Peyer's patch (tissue), 4 donors: ENCODE measurements around the gene SLC66A3.

Experiments
- POLR2A ChIP-seq, 2 donors: fragments of 450-650 bp; IDR thresholded peaks; one replicate each; pipeline ENCODE4 v1.5.1; 2017; ENCODE audit warnings: antibody characterized with exemption in 2 of 2, mild to moderate bottlenecking in 2 of 2, moderate library complexity in 2 of 2
- TF ChIP-seq, protein P1 (sequence below), 6 experiments: fragments of 450-650 bp in 4 of 6; fragments of 200-600 bp in 2 of 6; sonication (generic) in 1 of 6; IDR thresholded peaks; one replicate each; pipeline ENCODE4 v1.5.1; 2017 to 2019; ENCODE audit warnings: antibody characterized with exemption in 6 of 6, mild to moderate bottlenecking in 3 of 6, moderate library complexity in 1 of 6

DNA sequence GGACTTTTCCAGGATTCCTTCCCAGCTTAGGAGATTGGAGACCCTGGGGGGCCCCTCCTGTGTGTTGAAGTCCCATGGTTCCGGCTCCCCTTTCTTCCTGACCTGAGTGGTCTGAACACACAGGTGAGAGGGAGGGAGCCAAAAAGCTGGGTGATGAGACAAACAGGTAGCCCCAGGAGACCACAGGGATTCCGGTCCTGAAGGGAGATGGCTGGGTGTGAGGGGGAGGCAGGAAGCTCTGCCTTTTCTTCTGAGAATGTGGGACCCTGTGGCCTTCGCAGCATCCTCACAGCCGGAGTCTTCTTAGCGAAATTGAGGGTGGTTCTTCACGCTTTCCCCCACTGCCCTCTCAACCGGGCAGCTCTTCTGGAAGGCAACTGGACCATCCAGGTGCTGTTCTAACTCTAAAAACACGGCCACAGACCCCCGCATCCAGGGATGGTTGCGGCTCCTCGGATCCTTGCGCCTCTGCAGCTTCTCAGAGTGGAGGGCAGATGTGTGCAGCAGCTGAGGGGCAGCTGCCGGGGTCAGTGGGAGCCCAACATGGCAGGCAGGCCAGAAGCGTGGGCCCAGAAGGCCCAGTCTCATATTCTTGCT, 4.4 kb downstream of the SLC66A3 start:
- TF ChIP-seq, protein P1, sequence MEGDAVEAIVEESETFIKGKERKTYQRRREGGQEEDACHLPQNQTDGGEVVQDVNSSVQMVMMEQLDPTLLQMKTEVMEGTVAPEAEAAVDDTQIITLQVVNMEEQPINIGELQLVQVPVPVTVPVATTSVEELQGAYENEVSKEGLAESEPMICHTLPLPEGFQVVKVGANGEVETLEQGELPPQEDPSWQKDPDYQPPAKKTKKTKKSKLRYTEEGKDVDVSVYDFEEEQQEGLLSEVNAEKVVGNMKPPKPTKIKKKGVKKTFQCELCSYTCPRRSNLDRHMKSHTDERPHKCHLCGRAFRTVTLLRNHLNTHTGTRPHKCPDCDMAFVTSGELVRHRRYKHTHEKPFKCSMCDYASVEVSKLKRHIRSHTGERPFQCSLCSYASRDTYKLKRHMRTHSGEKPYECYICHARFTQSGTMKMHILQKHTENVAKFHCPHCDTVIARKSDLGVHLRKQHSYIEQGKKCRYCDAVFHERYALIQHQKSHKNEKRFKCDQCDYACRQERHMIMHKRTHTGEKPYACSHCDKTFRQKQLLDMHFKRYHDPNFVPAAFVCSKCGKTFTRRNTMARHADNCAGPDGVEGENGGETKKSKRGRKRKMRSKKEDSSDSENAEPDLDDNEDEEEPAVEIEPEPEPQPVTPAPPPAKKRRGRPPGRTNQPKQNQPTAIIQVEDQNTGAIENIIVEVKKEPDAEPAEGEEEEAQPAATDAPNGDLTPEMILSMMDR (IDR thresholded peaks at IDR 0.05): no peak
- no peak for TF ChIP-seq POLR2A (IDR thresholded peaks at IDR 0.05)
